HL-60 (cell line): ENCODE results near the gene CBLC.

Experiments used
- CTCF ChIP-seq: IDR thresholded peaks from one replicate; pipeline ENCODE4 v1.5.1; 2011; ENCODE audit warnings: low read length, control low read depth, inconsistent platforms; ENCODE audit not compliant: insufficient read depth
- GABPA ChIP-seq: IDR thresholded peaks from 2 replicates; pipeline ENCODE4 v1.6.1; 2012; ENCODE audit warnings: low read depth
- POLR2AphosphoS5 ChIP-seq: IDR thresholded peaks from 2 replicates; pipeline ENCODE4 v1.6.1; 2012; ENCODE audit warnings: low read depth

GRCh38 chr19:44824761-44825160, 47.1 kb downstream of the CBLC start:
- no peak for TF ChIP-seq CTCF
- TF ChIP-seq POLR2AphosphoS5, result no peak
- TF ChIP-seq GABPA, result no peak
